Inflammatory macrophage treated with lipopolysaccharide for 4 hours (primary cell): Measurements from ENCODE around the gene RNF138.
"Not testable (repeated sequence)": the region's sequence is repeated elsewhere in the genome, so short reads cannot be mapped to it uniquely, and the experiment has no call there.

Source experiments
- DNase-seq: peaks from one replicate; pipeline ENCODE4 v3.0.0-alpha.2; 2020

RNF138 gene, protein sequence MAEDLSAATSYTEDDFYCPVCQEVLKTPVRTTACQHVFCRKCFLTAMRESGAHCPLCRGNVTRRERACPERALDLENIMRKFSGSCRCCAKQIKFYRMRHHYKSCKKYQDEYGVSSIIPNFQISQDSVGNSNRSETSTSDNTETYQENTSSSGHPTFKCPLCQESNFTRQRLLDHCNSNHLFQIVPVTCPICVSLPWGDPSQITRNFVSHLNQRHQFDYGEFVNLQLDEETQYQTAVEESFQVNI

GRCh38 chr18:32091724-32092421 is at the start of gene RNF138:
Gene RNF138 (plus strand): TSS chr18:32091874. CDS start chr18:32092777, 903 bp downstream.
- DNase-seq = peak; percentile 81

- peak; percentile 74 for DNase-seq
These were observed 49.3 kb upstream of the RNF138 start for GRCh38 chr18:32042337-32042736.

GRCh38 chr18:32048507-32049091 is 43.1 kb upstream of the RNF138 start:
- DNase-seq = peak; percentile 78

- peak; percentile 60 for DNase-seq
These were observed 42.1 kb upstream of the RNF138 start for GRCh38 chr18:32049393-32050171.

DNA sequence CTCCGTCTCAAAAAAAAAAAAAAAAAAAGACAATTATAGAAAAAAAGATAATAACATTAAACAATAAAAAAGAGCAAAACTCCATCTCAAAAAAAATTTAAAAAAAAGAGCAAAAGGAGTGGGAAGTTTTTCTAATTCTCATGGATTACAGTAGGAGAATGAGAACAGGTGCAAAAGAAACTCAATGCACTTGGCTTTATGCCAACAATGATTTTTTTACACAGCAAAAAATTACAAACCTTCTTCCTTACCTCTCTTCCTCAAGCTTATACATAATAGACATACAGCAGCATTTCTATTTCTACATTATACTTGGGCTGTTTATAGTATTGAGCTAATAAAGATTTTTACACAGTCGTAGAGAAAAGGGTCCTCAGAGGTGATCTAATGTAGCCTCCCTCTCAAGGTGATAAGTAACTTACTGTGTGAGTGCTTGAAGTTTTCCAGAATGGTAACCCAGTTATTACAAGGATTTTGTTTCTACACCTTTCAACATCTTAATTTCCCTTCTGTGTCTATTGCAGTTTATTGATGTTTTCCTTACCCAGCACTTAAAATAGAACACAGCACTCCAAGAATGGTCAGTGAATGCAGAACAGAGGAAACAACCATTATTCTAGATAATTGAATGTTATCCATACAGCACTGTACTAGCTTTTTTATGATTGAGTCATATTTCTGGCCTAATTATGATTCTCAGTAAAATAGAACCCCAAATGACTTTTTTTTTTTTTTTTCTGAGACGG is 34.9 kb upstream of the RNF138 start:
- DNase-seq = no peak

- no peak for DNase-seq
These were observed 34.0 kb upstream of the RNF138 start for GRCh38 chr18:32057624-32058165.

DNA sequence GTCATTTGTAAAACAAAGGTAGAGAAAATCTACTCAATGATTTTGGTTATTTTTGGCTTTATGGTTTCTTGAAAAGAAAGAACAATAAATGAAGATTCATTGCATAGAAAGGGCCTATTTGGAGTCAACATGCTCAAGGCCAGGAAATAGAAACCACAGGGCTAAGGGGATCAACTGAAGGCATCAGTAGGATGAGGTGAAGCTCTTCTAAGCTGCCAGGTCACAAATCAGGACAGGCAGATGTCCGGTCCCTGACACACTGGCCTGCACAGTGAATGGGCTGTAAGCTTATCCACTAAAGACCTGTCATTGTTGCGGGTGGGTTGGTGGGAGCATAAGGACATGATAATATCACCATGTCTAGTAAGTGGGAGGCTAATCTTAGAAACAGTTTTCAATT is 31.6 kb upstream of the RNF138 start:
- DNase-seq = no peak

DNA sequence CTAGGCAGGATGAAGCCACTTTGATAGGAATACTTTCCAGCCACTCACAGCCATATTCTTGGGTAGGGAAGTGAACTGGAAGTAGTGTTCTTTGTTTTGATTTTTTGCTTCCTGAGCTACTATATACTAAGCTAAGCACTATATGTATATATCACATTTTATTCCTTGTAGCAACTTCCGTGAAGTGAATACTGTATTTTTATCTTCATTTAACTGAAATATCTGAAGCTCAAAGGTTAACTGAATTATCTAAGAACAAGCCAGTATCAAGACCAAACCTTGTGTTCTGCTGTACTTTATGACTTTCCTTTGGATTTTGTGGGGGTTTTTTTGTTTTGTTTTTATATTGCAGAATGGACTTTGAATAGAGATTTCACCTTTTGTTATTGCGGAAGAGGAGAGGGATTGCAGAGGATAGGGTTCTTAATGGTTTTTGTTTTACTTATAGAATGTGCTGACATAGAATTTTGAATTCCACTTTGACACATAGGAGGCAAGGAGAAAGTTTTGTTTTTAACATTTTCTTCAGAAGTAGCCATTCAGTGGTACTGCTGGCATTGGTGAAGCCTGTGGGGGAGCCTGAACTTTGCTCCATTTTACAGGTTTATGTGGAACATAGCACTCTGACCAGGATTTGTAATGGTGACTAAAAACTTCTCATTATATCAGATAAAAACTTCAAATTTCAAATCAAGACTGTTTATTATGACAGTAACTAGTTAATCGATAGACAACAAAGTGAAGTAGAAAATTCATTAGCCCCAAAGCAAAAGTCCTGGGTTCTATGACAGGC is 24.1 kb upstream of the RNF138 start:
- no peak for DNase-seq

GRCh38 chr18:32072321-32072720 is 19.4 kb upstream of the RNF138 start:
- peak; percentile 25 for DNase-seq

GRCh38 chr18:32074206-32074605 is 17.5 kb upstream of the RNF138 start:
- no peak for DNase-seq

DNA sequence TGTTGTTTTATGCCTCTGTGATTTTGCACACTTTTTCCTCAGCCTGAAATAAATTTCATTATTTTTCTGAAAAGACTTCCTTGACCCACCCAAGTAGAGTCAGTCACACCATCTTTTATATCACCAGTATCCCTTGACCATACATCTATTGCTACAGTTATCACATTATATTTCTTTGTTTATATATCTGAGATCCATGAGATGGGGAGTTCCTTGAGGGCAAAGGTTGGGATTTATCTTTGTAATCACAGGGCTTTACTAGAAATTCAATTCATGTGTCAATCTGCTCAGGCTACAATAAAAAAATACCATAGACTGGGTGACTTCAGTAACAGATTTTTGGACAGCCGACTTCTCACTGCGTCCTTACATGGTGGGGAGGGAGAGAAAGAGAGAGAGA is 12.8 kb upstream of the RNF138 start:
- DNase-seq = no peak

DNA sequence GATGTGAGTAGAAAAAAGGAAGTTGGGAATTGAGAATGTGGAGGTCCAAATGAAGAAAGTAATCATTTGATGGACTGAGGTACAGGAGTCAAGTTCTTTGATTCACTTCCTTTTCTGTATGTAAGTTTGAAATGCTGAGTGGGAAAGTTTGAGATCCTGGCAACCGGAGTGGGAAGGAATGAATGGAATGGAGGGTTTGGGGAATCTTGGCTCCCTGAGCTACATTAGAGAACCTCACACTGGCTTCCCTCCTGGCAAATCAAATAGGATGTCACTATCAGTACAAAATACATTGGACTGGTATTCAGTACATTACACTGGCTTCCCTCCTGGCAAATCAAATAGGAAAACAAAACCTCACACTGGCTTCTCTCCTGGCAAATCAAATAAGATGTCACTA is 9.8 kb upstream of the RNF138 start:
- DNase-seq = no peak

- no peak for DNase-seq
These were observed 7.9 kb upstream of the RNF138 start for GRCh38 chr18:32083781-32084180.

DNA sequence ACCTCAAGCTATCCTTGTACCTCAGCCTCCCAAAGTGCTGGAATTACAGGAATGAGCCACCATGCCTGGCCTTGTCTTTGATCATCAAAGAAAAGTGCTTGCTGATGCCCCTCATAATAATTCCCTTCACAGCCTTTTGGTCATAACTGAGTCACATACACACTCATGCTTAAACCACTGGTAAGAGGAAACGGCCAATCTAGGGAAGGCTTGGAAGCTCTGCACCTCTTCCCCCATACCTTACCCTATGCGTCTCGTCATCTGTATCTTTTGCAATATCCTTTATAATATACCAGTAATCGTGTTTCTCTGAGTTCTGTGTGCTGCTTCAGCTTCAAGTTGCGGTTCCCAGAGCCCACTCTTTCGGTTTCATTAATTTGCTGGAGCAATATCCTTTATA is 4.8 kb upstream of the RNF138 start:
- DNase-seq = peak; percentile 90

DNA sequence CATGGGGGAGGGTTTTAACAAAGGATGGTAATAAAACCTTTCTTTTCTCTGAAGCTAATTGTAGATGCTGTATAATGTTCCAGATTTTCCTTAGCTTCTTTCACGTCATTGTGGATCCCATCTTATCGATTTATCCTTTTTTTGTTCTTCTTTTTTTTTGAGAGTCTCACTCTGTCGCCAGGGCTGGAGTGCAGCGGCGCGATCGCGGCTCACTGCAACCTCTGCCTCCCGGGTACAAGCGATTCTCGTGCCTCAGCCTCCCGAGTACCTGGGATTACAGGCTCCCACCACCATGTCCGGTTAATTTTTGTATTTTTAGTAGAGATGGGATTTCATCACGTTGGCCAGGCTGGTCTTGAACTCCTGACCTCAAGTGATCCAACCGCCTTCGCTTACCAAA is 843 bp upstream of the RNF138 start:
- DNase-seq = not testable (repeated sequence)

GRCh38 chr18:32091325-32091723 is 350 bp upstream of the RNF138 start:
- DNase-seq = no peak

DNA sequence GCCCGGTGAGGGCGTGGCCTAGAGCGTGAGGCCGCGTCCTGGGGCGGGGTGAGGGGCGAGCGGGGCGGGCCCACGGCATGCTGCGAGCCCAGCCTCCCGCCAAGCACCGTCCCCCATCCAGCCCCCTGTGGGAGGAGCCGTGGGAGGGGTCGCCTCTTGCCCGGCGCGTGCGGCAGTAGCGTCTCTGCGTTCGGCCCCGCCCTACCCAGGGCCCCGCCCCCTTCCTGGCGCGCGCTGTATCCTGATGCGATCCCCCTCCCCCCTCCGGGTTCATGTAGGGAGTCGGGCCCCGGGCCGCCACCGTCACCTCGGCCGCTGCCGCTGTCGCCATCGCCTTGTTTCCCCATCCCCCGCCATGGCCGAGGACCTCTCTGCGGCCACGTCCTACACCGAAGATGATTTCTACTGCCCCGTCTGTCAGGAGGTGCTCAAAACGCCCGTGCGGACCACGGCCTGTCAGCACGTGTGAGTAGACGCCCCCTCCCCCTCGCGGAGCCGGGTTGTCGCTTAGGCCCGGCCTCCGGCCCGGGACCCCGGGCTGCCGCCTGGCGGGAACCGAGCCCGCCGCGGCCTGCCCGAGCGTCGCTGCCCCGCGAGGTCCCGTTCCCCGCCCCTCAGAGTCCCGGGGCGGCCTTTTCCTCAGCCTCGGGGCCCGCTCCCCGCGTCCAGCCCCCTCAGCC is 888 bp downstream of the RNF138 start:
- DNase-seq = peak; percentile 98

GRCh38 chr18:32093102-32093511 is 1.4 kb downstream of the RNF138 start:
- DNase-seq = peak; percentile 89

GRCh38 chr18:32093523-32093922 is 1.8 kb downstream of the RNF138 start:
- no peak for DNase-seq

DNA sequence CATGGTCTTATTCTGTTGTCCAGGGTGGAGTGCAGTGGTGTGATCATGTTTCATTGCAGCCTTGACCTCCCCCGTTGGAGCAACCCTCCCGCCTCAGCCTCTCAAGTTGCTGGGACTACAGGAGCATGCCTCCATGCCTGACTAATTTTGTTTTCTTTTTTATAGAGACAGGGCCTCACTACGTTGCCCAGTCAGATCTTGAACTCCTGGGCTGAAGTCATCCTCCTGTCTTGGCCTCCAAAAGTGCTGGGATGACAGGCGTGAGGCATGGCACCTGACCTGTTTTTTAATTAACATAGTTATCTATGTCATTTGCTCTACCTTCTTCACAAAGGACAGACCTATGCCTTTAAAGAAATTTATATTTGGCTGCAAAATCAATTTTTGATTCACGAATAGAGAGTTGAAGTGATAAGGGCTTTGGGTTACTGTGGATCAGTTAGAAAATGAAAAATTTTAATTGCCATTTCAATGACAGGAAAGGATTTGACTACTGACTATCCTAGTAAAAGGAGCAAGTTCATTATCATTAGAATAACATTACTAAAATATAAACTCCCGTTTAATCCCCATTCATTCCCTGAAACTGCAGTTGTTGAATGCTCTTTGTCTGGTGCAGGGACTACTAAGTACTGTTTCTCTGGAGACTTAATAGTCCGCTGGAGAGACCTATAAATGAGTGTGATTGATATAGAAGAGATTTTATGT is 3.7 kb downstream of the RNF138 start:
- no peak for DNase-seq
